ENCODE measurements around the gene EXOSC5. TPM values are rescaled to one million over a fixed set of nuclear protein-coding genes. Genes with fewer than 3 reads are reported as not detected.

Gene EXOSC5
- total and polyA plus RNA-seq, 3 experiments from 2014 or later, result 48.5 to 52.3 (median 49.5) TPM

DNA sequence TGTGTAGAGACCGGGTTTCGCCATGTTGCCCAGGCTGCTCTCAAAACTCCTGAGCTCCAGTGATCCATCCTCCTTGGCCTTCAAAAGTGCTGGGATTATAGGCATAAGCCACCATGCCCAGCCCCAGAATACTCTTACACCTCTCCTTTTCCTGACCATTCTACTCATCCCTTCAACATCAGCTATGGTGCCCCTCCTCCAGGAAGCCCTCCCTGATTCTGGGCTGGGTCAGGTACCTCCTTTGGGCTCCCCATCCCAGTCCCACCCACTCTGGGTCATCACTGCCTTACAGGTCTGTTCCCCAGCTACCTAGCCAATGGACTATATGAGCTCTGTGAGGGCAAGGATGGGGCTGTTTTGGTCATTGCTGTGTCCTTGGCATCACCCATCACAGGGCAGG, 53.0 kb downstream of the EXOSC5 start:
- peaks cover 21 to 79% (median 24%) of the 10 kb centered on the region in 3 donors for H3K36me3 Mint-ChIP-seq
- peak overlapping the region in 6 of 8 donors; percentile 29 to 100 (median 80) for H3K27ac Mint-ChIP-seq
- H3K4me1 Mint-ChIP-seq, result peaks cover 48 to 70% (median 60%) of the 10 kb centered on the region in 3 donors
- no peaks in the 10 kb centered on the region for H3K27me3 Mint-ChIP-seq
- no peak for DNase-seq
- Histone ChIP-seq H3K9me3 (ENCODE audit: low read length) (no peaks in the 10 kb centered on the region), H3K36me3 (ENCODE audit: insufficient read depth, low read length) (peaks cover 60% of the 10 kb centered on the region), H3K4me1 (ENCODE audit: insufficient read depth, low read length) (peaks cover 58% of the 10 kb centered on the region), H3K4me3 (ENCODE audit: low read length) (no peak overlapping the region), H3K27me3 (ENCODE audit: insufficient read depth, low read length, poor library complexity, severe bottlenecking) (no peaks in the 10 kb centered on the region), H3K27ac (ENCODE audit: low read depth, low read length) (no peak overlapping the region)
- ChIA-PET CTCF (no interaction called here), POLR2A (interaction anchor here (0.7 to 0.8 kb wide), 2 partner anchors 9 to 15 kb away, joined by 3 to 9 read pairs; no protein-coding TSS in a partner anchor)
- H3K4me3 Mint-ChIP-seq, result peak overlapping the region in 4 of 7 donors; percentile 38 to 59 (median 52)
- H3K9me3 Mint-ChIP-seq, result no peaks in the 10 kb centered on the region

DNA sequence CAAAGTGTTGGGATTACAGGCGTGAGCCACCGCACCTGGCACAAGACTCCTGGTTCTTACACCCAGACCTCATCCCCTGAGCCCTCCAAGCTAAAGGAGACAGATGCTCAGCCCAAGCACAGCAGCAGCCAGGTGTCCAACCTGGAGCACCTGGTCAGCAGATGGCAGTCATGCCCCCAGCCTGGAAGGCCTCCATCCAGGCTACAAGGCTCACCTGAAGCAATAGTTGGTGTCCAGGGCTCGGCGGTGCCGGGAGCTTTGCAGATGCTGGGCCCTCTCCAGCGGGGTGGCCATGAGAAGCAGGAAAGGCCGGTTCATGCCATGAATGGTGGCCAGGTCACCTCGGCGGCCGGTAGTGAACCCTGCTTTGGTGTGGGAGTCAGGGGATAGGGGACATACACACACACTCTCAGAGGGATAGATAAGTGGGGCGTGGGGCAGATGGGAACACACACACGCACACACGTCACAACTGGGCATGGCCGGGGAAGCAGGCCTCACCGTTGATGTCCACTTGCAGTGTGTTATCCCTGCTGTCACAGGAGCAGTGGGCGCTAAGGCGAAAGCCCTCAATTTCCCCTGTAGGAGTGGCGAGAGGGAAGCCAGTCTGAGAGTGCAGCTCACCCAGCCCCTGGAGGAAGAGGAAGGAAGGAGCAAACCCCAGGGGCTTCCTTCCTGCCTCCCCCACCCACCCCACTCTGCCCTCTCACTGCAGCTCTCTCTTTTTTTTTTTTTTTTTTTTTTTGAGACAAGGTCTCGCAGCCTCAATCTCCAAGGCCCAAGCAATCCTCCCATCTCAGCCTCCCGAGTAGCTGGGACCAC, 55.3 kb downstream of the EXOSC5 start:
- Mint-ChIP-seq H3K36me3 (peaks cover 17 to 82% (median 23%) of the 10 kb centered on the region in 3 donors), H3K4me1 (peaks cover 46 to 63% (median 53%) of the 10 kb centered on the region in 3 donors), H3K9me3 (no peaks in the 10 kb centered on the region), H3K27ac (peak overlapping the region; percentile 57 to 100 (median 86)), H3K27me3 (no peaks in the 10 kb centered on the region), H3K4me3 (peak overlapping the region; percentile 39 to 79 (median 68))
- Histone ChIP-seq H3K9me3 (ENCODE audit: low read length) (no peaks in the 10 kb centered on the region), H3K27ac (ENCODE audit: low read depth, low read length) (no peak overlapping the region), H3K4me3 (ENCODE audit: low read length) (peak overlapping the region; percentile 26), H3K36me3 (ENCODE audit: insufficient read depth, low read length) (peaks cover 55% of the 10 kb centered on the region), H3K4me1 (ENCODE audit: insufficient read depth, low read length) (peaks cover 47% of the 10 kb centered on the region), H3K27me3 (ENCODE audit: insufficient read depth, low read length, poor library complexity, severe bottlenecking) (no peaks in the 10 kb centered on the region)
- CTCF ChIA-PET, result interaction anchor here (1.1 to 1.7 kb wide), 2 partner anchors 10 to 13 kb away, joined by 3 to 4 read pairs; no protein-coding TSS in a partner anchor
- POLR2A ChIA-PET, result interaction anchor here (0.6 to 1.3 kb wide), 4 partner anchors 9 to 64 kb away, joined by 3 to 6 read pairs (median 4); no protein-coding TSS in a partner anchor
- peak in 1 of 5 donors; percentile 24 for DNase-seq

DNA sequence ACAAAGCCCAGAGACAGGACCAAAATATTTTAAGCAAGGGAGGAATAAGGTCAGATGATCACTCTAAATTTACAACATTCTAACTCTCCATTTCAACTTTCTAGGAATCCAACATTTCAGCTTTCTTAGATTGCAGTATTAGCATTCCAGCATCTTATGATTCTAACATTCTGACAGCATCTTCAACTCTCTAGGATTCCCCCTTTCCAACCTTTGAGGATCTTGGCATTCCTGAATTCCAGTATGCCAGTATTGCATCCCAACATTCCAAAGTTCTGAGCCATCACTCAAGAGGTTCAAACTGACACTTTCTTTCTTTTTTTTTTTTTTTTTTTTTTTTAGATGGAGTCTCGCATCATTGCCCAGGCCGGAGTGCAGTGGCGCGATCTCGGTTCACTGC, 57.2 kb downstream of the EXOSC5 start:
- Mint-ChIP-seq H3K9me3 (no peaks in the 10 kb centered on the region), H3K36me3 (peaks cover 14 to 81% (median 27%) of the 10 kb centered on the region in 3 donors), H3K27ac (peak overlapping the region in 5 of 8 donors; percentile 55 to 100 (median 82)), H3K4me3 (peak overlapping the region in 2 of 7 donors; percentile 60 to 65), H3K27me3 (no peaks in the 10 kb centered on the region), H3K4me1 (peaks cover 43 to 59% (median 48%) of the 10 kb centered on the region in 3 donors)
- Histone ChIP-seq H3K27me3 (ENCODE audit: insufficient read depth, low read length, poor library complexity, severe bottlenecking) (no peaks in the 10 kb centered on the region), H3K4me3 (ENCODE audit: low read length) (no peak overlapping the region), H3K36me3 (ENCODE audit: insufficient read depth, low read length) (peaks cover 52% of the 10 kb centered on the region), H3K27ac (ENCODE audit: low read depth, low read length) (no peak overlapping the region), H3K4me1 (ENCODE audit: insufficient read depth, low read length) (peaks cover 35% of the 10 kb centered on the region), H3K9me3 (ENCODE audit: low read length) (no peaks in the 10 kb centered on the region)
- DNase-seq, result no peak
- CTCF ChIA-PET, result interaction anchor here (2.2 kb wide), 1 partner anchor 13 kb away, joined by 7 read pairs; the partner anchor contains the start of gene TGFB1
- POLR2A ChIA-PET, result interaction anchor here (0.6 to 0.7 kb wide), 2 partner anchors 8 to 135 kb away, joined by 5 to 10 read pairs; no protein-coding TSS in a partner anchor

Other genes with a start within 250 kb of the EXOSC5 start
- gene CYP2S1, start 204.1 kb downstream of the EXOSC5 start, total RNA-seq, result not detected
- gene CYP2S1, start 204.1 kb downstream of the EXOSC5 start, polyA plus RNA-seq, result not detected
- under 1 TPM; 0.09 to 0.11 TPM for gene AXL, start 178.1 kb downstream of the EXOSC5 start, total RNA-seq
- 0.43 TPM for gene AXL, start 178.1 kb downstream of the EXOSC5 start, polyA plus RNA-seq
- gene HNRNPUL1, start 133.0 kb downstream of the EXOSC5 start, total RNA-seq, result 100 to 1,000 TPM; 270 to 279 TPM
- gene HNRNPUL1, start 133.0 kb downstream of the EXOSC5 start, polyA plus RNA-seq, result 100 TPM
- 10 to 100 TPM; 31.7 to 32.1 TPM for gene CCDC97, start 87.2 kb downstream of the EXOSC5 start, total RNA-seq
- 29.7 TPM for gene CCDC97, start 87.2 kb downstream of the EXOSC5 start, polyA plus RNA-seq
- 100 to 1,000 TPM; 152 to 161 TPM for gene TGFB1, start 43.4 kb downstream of the EXOSC5 start, total RNA-seq
- 104 TPM for gene TGFB1, start 43.4 kb downstream of the EXOSC5 start, polyA plus RNA-seq
- 1 to 10 TPM; 8.5 to 9.7 TPM for gene B9D2, start 33.2 kb downstream of the EXOSC5 start, total RNA-seq
- gene B9D2, start 33.2 kb downstream of the EXOSC5 start, polyA plus RNA-seq, result 15.4 TPM
- gene TMEM91, start 20.8 kb downstream of the EXOSC5 start, total RNA-seq, result 1 to 10 TPM; 2.6 to 3.8 TPM
- 3.7 TPM for gene TMEM91, start 20.8 kb downstream of the EXOSC5 start, polyA plus RNA-seq
- 10 to 100 TPM; 18.5 to 23.5 TPM for gene BCKDHA, start 459 bp upstream of the EXOSC5 start, total RNA-seq
- 52.1 TPM for gene BCKDHA, start 459 bp upstream of the EXOSC5 start, polyA plus RNA-seq
- under 1 TPM; 0.66 to 0.91 TPM for gene B3GNT8, start 30.0 kb upstream of the EXOSC5 start, total RNA-seq
- 11.1 TPM for gene B3GNT8, start 30.0 kb upstream of the EXOSC5 start, polyA plus RNA-seq
- 10 to 100 TPM; 74.1 to 76.2 TPM for gene DMAC2, start 42.6 kb upstream of the EXOSC5 start, total RNA-seq
- gene DMAC2, start 42.6 kb upstream of the EXOSC5 start, polyA plus RNA-seq, result 56.8 TPM
- gene ERICH4, start 45.8 kb upstream of the EXOSC5 start, total RNA-seq, result not detected
- not detected for gene ERICH4, start 45.8 kb upstream of the EXOSC5 start, polyA plus RNA-seq
- 10 to 100 TPM; 26.8 to 29.2 TPM for gene CEACAM21, start 178.8 kb upstream of the EXOSC5 start, total RNA-seq
- gene CEACAM21, start 178.8 kb upstream of the EXOSC5 start, polyA plus RNA-seq, result 46.6 TPM
- not detected for gene CEACAM4, start 229.7 kb upstream of the EXOSC5 start, total RNA-seq
- gene CEACAM4, start 229.7 kb upstream of the EXOSC5 start, polyA plus RNA-seq, result not detected